GM21576 (cell line): ENCODE measurements around the gene PXMP4.
A peak's percentile ranks its signal among the peaks of the same experiment; 100 is the strongest.

Experiments
- ATAC-seq: cut with Tn5 transposase; IDR thresholded peaks from one replicate; pipeline ENCODE4 v1.9.1; 2021; ENCODE audit warnings: mild to moderate bottlenecking, moderate library complexity; ENCODE audit not compliant: unreplicated experiment

The PXMP4 gene

GRCh38 chr20:33732166-33732970 lies 12.3 kb upstream of the PXMP4 start:
- peak; percentile 50 for ATAC-seq

GRCh38 chr20:33731693-33732165 lies 11.6 kb upstream of the PXMP4 start, which contains the start of gene ZNF341:
ZNF341 (plus strand) TSS chr20:33731996; CDS start chr20:33732022, 26 bp downstream.
- peak; percentile 58 for ATAC-seq

GRCh38 chr20:33730946-33731692 lies 11.0 kb upstream of the PXMP4 start:
- ATAC-seq: no peak

GRCh38 chr20:33729101-33729500 lies 9.0 kb upstream of the PXMP4 start:
- ATAC-seq: no peak

GRCh38 chr20:33728463-33728862 lies 8.4 kb upstream of the PXMP4 start:
- no peak for ATAC-seq

GRCh38 chr20:33727806-33728205 lies 7.7 kb upstream of the PXMP4 start:
- ATAC-seq: no peak

GRCh38 chr20:33727115-33727479 lies 7.0 kb upstream of the PXMP4 start:
- no peak for ATAC-seq

GRCh38 chr20:33725607-33726264 lies 5.6 kb upstream of the PXMP4 start:
- no peak for ATAC-seq

- no peak for ATAC-seq
Observed at GRCh38 chr20:33724439-33725094, 4.5 kb upstream of the PXMP4 start.

- no peak for ATAC-seq
Observed at GRCh38 chr20:33721391-33722140, 1.5 kb upstream of the PXMP4 start.

- ATAC-seq: no peak
Observed at GRCh38 chr20:33719277-33719988, 677 bp downstream of the PXMP4 start.

GRCh38 chr20:33716498-33716897 lies 3.6 kb downstream of the PXMP4 start:
- ATAC-seq: no peak

GRCh38 chr20:33713865-33714367 lies 6.2 kb downstream of the PXMP4 start:
- ATAC-seq: no peak

- ATAC-seq: no peak
Observed at GRCh38 chr20:33711446-33711738, 8.7 kb downstream of the PXMP4 start.

- ATAC-seq: no peak
Observed at GRCh38 chr20:33710681-33711445, 9.2 kb downstream of the PXMP4 start.

- no peak for ATAC-seq
Observed at GRCh38 chr20:33709905-33710541, 10.1 kb downstream of the PXMP4 start.

GRCh38 chr20:33709398-33709797 lies 10.7 kb downstream of the PXMP4 start:
- no peak for ATAC-seq

- ATAC-seq: no peak
Observed at GRCh38 chr20:33707668-33708067, 12.4 kb downstream of the PXMP4 start.
